Stimulated activated CD4-positive, alpha-beta T cell treated with anti-CD3 and anti-CD28 coated beads, TNF-alpha, amount 100 ng/mL, for 4 hours (primary cell): ENCODE data around the gene ITSN1.

Experiments used
- DNase-seq, 3 experiments: peaks; one replicate each; pipeline ENCODE4 v3.0.0-alpha.2; 2020; ENCODE audit warnings: low read depth in 3 of 3

ITSN1 gene

GRCh38 chr21:33931052-33931798 lies 288.9 kb downstream of the ITSN1 start:
- DNase-seq, result peak in 1 of 3 experiments; percentile 41

GRCh38 chr21:33931799-33932390 lies 289.6 kb downstream of the ITSN1 start:
- DNase-seq, result no peak

DNA sequence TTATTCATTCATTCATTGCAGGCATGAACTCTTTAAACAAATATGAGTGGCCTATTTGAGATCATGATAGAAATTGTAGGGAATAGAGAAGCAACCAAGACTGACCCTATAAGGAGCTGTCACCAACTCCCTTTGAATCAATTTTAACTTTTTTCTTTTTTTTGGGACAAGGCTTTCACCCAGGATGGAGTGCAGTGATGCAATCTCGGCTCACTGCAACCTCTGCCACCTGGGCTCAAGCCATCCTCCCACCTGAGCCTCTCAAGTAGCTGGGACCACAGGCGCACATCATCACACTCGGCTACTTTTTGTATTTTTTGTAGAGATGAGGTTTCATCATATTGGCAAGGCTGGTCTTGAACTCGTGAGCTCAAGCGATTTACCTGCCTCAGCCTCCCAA lies 290.4 kb downstream of the ITSN1 start:
- DNase-seq, result no peak

DNA sequence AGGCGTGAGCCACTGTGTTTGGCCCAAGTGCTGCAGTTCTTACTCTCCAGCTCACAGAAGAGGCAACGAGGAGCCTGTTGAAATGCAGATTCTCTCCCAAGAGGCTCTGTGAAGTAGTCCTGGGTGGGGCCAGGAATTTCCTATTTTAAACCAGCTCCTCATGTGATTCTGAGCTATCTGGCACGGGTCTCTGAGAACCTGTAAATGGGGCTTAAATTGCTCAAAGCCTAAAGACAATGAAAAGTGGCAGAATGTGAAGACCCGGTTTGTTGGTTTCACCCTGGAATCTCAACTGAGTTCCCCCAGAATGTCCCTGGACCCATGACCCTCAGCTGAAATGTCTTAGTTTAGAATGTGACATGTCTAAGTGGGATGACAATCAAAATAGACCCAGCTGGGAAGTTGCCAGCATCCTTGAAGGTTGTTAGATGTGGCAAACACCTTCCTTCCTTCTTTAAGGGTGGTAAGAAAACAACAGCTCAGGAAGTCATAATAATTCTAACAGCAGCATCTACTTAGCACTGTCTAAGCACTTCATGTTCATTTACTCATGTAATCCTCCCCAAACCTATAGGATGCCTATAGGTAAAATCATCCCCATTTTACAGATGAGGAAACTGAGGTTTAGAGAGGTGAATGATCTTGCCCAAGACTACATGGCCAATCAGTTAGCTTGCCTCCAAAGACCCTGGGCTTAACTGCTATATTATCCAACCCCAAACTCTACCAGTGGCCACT lies 294.2 kb downstream of the ITSN1 start:
- no peak for DNase-seq

- DNase-seq, result no peak
Measured at GRCh38 chr21:33937146-33937545, 294.8 kb downstream of the ITSN1 start.

- no peak for DNase-seq
Measured at GRCh38 chr21:33937931-33938339, 295.6 kb downstream of the ITSN1 start.

- no peak for DNase-seq
Measured at GRCh38 chr21:33938381-33938780, 296.1 kb downstream of the ITSN1 start.

DNA sequence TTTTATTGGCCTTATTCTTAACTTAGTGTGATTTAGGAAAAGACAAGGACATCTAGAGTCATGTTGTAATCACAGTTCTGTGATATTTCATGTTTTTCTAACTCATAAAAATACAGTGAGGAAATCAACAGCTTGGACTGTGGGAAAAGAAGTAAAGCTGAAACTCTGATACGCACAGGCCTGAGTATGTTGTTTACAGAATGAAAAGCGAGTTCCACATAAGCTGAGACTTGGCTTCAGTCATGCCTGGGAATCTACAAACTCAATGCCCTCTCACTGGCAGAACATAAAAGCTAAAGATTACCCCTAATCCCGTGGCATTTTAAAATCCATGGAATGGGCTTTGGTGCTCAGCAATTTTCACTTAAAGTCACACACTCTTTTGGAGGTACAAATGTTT lies 296.9 kb downstream of the ITSN1 start:
- no peak for DNase-seq

GRCh38 chr21:33940164-33940880 lies 298.0 kb downstream of the ITSN1 start:
- no peak for DNase-seq

GRCh38 chr21:33940881-33941245 lies 298.6 kb downstream of the ITSN1 start:
- DNase-seq, result no peak

- no peak for DNase-seq
Measured at GRCh38 chr21:33942426-33942825, 300.1 kb downstream of the ITSN1 start.

DNA sequence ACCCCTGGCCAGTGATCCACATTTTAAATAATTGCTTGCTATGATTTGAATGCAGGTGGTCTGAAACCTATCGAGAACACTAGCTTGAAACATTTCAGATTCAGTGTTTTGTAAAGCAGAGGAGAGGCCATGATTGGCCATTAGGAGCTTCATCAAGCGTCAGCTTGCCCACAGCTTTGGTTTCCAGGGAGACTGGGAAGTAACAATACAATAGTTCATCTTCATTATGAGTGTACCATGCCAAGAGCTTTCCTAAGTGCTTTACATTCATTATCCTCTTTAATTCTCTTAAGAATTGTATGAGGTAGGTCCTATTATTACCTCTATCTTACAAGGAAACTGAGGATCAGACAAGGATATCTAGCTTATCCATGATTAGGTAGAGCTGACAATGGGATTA lies 301.0 kb downstream of the ITSN1 start:
- DNase-seq, result no peak

DNA sequence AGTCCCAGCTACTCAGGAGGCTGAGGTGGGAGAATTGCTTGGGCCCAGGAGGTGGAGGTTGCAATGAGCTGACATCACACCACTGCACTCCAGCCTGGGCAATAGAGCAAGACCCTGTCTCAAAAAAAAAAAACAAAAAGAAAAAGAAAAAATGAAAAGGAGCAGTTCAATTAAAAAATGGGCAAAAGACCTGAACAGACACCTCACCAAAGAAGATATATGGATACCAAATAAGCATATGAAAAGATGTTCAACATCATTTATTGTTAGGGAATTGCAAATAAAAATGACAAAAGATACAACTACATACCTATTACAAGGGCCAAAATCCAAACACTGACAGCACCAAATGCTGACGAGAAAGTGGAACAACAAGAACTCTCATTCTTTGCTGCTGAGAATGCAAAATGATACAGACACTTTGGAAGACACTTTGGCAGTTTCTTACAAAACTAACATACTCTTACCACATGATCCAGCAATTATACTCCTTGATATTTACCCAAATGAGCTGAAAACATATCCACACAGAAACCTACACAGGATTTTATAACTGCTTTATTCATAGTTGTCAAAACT lies 302.0 kb downstream of the ITSN1 start:
- DNase-seq, result no peak

GRCh38 chr21:33945652-33946270 lies 303.5 kb downstream of the ITSN1 start:
- DNase-seq, result no peak

GRCh38 chr21:33947451-33948095 lies 305.3 kb downstream of the ITSN1 start:
- DNase-seq, result peak; percentile 54 to 76 (median 73)

DNA sequence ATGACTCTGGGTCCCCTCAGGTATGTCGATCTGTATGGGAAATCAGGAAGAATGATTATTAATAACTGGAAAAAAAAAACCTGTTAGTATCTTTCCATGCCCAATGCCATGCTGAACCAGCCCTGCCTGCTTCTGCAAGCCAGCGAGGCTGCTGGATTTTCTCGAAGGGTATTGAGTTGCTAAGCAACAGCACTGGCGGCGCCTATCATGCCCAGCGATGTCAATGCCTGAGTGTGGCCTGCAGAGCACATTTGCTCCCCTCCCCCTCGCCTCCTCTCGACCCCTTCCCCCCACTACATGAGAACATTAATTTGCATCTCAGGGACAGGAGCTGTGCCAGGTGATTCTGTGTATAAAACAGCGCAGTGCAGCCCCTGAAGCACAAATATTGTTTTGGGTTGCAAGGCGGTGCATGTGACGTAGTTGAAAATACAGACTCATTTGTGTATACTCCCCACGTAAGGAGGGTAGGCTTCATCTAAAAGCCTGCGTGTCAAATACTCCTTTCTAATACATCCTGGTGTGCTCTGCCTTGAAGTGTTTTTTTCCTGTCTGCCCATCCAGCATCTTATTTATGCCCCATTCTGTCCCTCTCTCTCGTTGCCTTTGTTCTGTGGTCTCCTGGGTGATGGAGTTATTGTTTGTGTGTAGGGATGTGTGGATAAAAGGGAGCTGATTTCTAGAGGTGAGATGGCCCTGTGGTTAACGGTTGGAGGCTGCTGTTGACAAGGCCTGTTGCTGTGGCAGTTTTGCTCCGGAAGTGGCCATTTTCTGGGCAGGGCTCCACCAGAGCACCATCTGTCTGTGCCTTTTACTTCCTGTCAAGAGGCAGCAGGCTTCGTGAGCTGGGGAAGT lies 306.0 kb downstream of the ITSN1 start:
- peak in 1 of 3 experiments; percentile 48 for DNase-seq

- DNase-seq, result no peak
Measured at GRCh38 chr21:33948951-33949444, 306.7 kb downstream of the ITSN1 start.
